GM19397 (cell line): ENCODE data around the gene LRRC4.

Experiments
- ATAC-seq: cut with Tn5 transposase; IDR thresholded peaks from one replicate; pipeline ENCODE4 v1.9.1; 2021; ENCODE audit warnings: mild to moderate bottlenecking, moderate library complexity; ENCODE audit not compliant: unreplicated experiment

The LRRC4 gene

GRCh38 chr7:127981965-127982364 lies 49.3 kb downstream of the LRRC4 start:
- no peak for ATAC-seq

- no peak for ATAC-seq
These were observed 50.3 kb downstream of the LRRC4 start for GRCh38 chr7:127980901-127981300.

- ATAC-seq: no peak
These were observed 51.5 kb downstream of the LRRC4 start for GRCh38 chr7:127979728-127980126.

- ATAC-seq: no peak
These were observed 52.0 kb downstream of the LRRC4 start for GRCh38 chr7:127979113-127979727.

GRCh38 chr7:127978421-127978820 lies 52.8 kb downstream of the LRRC4 start:
- no peak for ATAC-seq
